ENCODE measurements around the gene PRUNE2.

Gene PRUNE2

GRCh38 chr9:76643399-76644117 lies 262.4 kb downstream of the PRUNE2 start:
- no peak overlapping the region for H3K27ac ChIP-seq
- no peak for TF ChIP-seq CTCF (conservative IDR thresholded peaks at IDR 0.05)

GRCh38 chr9:76642701-76643209 lies 263.2 kb downstream of the PRUNE2 start:
- H3K27ac ChIP-seq: no peak overlapping the region
- TF ChIP-seq CTCF (conservative IDR thresholded peaks at IDR 0.05): no peak

- no peak overlapping the region for H3K27ac ChIP-seq
- TF ChIP-seq CTCF (conservative IDR thresholded peaks at IDR 0.05): no peak
These were observed 263.8 kb downstream of the PRUNE2 start for GRCh38 chr9:76642074-76642473.

- no peak overlapping the region for H3K27ac ChIP-seq
- no peak for TF ChIP-seq CTCF (conservative IDR thresholded peaks at IDR 0.05)
These were observed 267.9 kb downstream of the PRUNE2 start for GRCh38 chr9:76638001-76638400.

- no peak for TF ChIP-seq CTCF (conservative IDR thresholded peaks at IDR 0.05)
- no peak overlapping the region for H3K27ac ChIP-seq
These were observed 268.5 kb downstream of the PRUNE2 start for GRCh38 chr9:76637416-76637815.

- H3K27ac ChIP-seq: peak overlapping the region; percentile 50
- TF ChIP-seq CTCF (conservative IDR thresholded peaks at IDR 0.05): no peak
These were observed 271.4 kb downstream of the PRUNE2 start for GRCh38 chr9:76634356-76635054.

- H3K27ac ChIP-seq: no peak overlapping the region
- no peak for TF ChIP-seq CTCF (conservative IDR thresholded peaks at IDR 0.05)
These were observed 275.0 kb downstream of the PRUNE2 start for GRCh38 chr9:76630916-76631315.

Data from VCaP (cell line).